Ovary (tissue), 9 donors: ENCODE results near the gene ANO8. TPM values are rescaled to one million over a fixed set of nuclear protein-coding genes. Genes with fewer than 3 reads are reported as not detected.
A peak's percentile ranks its signal among the peaks of the same experiment; 100 is the strongest.

Source experiments
- DNase-seq, 5 donors: peaks; one replicate each; pipeline ENCODE4 v3.0.0-alpha.2; 2019 to 2020
- H3K27ac ChIP-seq, 2 donors: fragments of 200-600 bp; one replicate each; pipeline versions ENCODE4 v1.5.1 to v1.8.0; 2019 to 2022
- H3K27me3 ChIP-seq: fragments of 200-600 bp; one replicate; pipeline ENCODE4 v1.8.0; 2022
- H3K36me3 ChIP-seq: fragments of 200-600 bp; sonication (generic); one replicate; pipeline ENCODE4 v1.5.1; 2019
- H3K4me1 ChIP-seq: one replicate; pipeline ENCODE4 v1.8.1; 2013; ENCODE audit warnings: mild to moderate bottlenecking, moderate library complexity; ENCODE audit not compliant: insufficient read depth
- H3K4me3 ChIP-seq: fragments of 200-600 bp; sonication (generic); one replicate; pipeline ENCODE4 v1.5.1; 2017
- H3K9me3 ChIP-seq, 2 donors: fragments of 200-600 bp in 1 of 2; sonication (generic) in 1 of 2; one replicate each; pipeline versions ENCODE4 v1.5.1 to v1.8.1; 2013 to 2019; ENCODE audit warnings: mild to moderate bottlenecking in 1 of 2, moderate library complexity in 1 of 2
- CTCF ChIP-seq, 3 donors: fragments of 450-650 bp in 2 of 3; fragments of 200-600 bp in 1 of 3; IDR thresholded peaks; one replicate each; pipeline versions ENCODE4 v1.5.1 to v1.8.0; 2016 to 2022; ENCODE audit warnings: antibody characterized with exemption in 3 of 3, mild to moderate bottlenecking in 1 of 3
- EP300 ChIP-seq: sonication (generic); formaldehyde crosslinking; IDR thresholded peaks from one replicate; pipeline ENCODE4 v1.6.1; 2017; ENCODE audit warnings: antibody characterized with exemption
- POLR2A ChIP-seq: fragments of 450-650 bp; IDR thresholded peaks from one replicate; pipeline ENCODE4 v1.6.1; 2017; ENCODE audit warnings: antibody characterized with exemption, mild to moderate bottlenecking, moderate library complexity
- WGBS, 3 donors: extraction: QIAGEN DNeasy Blood & Tissue Kit in 1 of 3; methylation state at CpG; one replicate each; pipeline versions ENCODE4 v1.1.5 to v1.1.7; 2013 to 2017; 5-methylcytosine and 5-hydroxymethylcytosine counted together
- intact Hi-C, 4 donors: fragments of 100-400 bp; cut with DNase I; formaldehyde crosslinking; loops; one replicate each; pipeline versions ENCODE4 v1.11.0 to v1.15.1; 2022 to 2023
- polyA plus RNA-seq, 2 donors: library from polyadenylated mRNA; stranded (reverse); fragments of 200-250 nt in 1 of 2; fragments of 350-450 nt in 1 of 2; fragmentation: Illumina TruSeq in 1 of 2; extraction: RNeasy Lipid Tissue Mini Kit (QIAGEN cat#74804) in 1 of 2; gene quantifications; one replicate each; pipeline ENCODE4 v1.2.3, GENCODE V29; 2013 to 2014
- total RNA-seq, 7 donors: library from RNA; depleted of rRNA in 2 of 7; stranded (reverse); fragments of >200 nt in 2 of 7; fragmentation: NEBNext Ultra II Directional in 3 of 7; extraction: Animal tissue kit (Norgen Biotek cat#: 25700) in 3 of 7; gene quantifications; one replicate each; pipeline versions ENCODE4 v1.1.0 to v1.2.4, GENCODE V29; 2016 to 2023
- donor health status: DM: no; HTN: no; CAD: no; lungs with moderate emphysema.
- donor health status: DM: no; HTN: no; CAD: no.
- donor health status: Bipolar disorder and iron deficiency.
- donor health status: DM: yes; HTN: yes; CAD: no.
- donor health status: DM: no; HTN: no; CAD: no.
- donor health status: DM: yes; HTN: yes; CAD: no.

Gene ANO8
- total and polyA plus RNA-seq, 9 donors = 2.0 to 8.9 (median 3.7) TPM

- H3K27me3 ChIP-seq = no peaks in the 10 kb centered on the region
- intact Hi-C loops = loop anchor here in 1 of 4 donors (2.0 to 5.0 kb wide), 2 partner anchors 55 to 98 kb away; no protein-coding TSS in a partner anchor
- TF ChIP-seq POLR2A (no peak), EP300 (no peak), CTCF (IDR thresholded peaks at IDR 0.05) (peak in 2 of 3 donors; percentile 42 to 53)
- DNase-seq = peak; percentile 60 to 89 (median 80)
- no peaks in the 10 kb centered on the region for H3K9me3 ChIP-seq
- no peaks in the 10 kb centered on the region for H3K36me3 ChIP-seq
- peak overlapping the region in 1 of 2 donors; percentile 74 for H3K27ac ChIP-seq
- peaks cover 2% of the 10 kb centered on the region for H3K4me1 ChIP-seq
- WGBS, 3 donors = 2 to 11% (median 6%) methylated on average over 36 to 46 of the region's 46 CpGs
- H3K4me3 ChIP-seq = peak overlapping the region; percentile 45
These were observed 42.2 kb downstream of the ANO8 start for GRCh38 chr19:17292301-17293074.

- no peak for TF ChIP-seq POLR2A
- no peak for TF ChIP-seq EP300
- TF ChIP-seq CTCF (IDR thresholded peaks at IDR 0.05) = no peak
- DNase-seq = peak; percentile 60 to 75 (median 68)
- Histone ChIP-seq H3K36me3 (no peaks in the 10 kb centered on the region), H3K4me1 (peaks cover 2% of the 10 kb centered on the region), H3K9me3 (no peaks in the 10 kb centered on the region), H3K4me3 (no peak overlapping the region), H3K27ac (no peak overlapping the region), H3K27me3 (no peaks in the 10 kb centered on the region)
- intact Hi-C loops = loop anchor here in 3 of 4 donors (10.0 kb wide), 3 partner anchors 85 to 515 kb away; partner anchors contain the start of genes HAUS8 (in 2 of the 3) and MYO9B (in 2 of the 3)
- 10 to 16% (median 12%) methylated on average over 22 of the region's 22 CpGs for WGBS, 3 donors
These were observed 45.2 kb downstream of the ANO8 start for GRCh38 chr19:17289489-17289888.

- no peak overlapping the region for H3K27ac ChIP-seq
- no peaks in the 10 kb centered on the region for H3K36me3 ChIP-seq
- no peak for DNase-seq
- intact Hi-C loops = loop anchor here in 3 of 4 donors (10.0 kb wide), 3 partner anchors 82 to 512 kb away; partner anchors contain the start of genes HAUS8 (in 2 of the 3) and MYO9B (in 2 of the 3)
- H3K4me1 ChIP-seq = peaks cover 4% of the 10 kb centered on the region
- no peaks in the 10 kb centered on the region for H3K27me3 ChIP-seq
- no peaks in the 10 kb centered on the region for H3K9me3 ChIP-seq
- 80 to 89% (median 83%) methylated on average over 9 of the region's 9 CpGs for WGBS, 3 donors
- H3K4me3 ChIP-seq = no peak overlapping the region
- TF ChIP-seq POLR2A (no peak), CTCF (IDR thresholded peaks at IDR 0.05) (no peak), EP300 (no peak)
These were observed 47.9 kb downstream of the ANO8 start for GRCh38 chr19:17286752-17287151.

- H3K4me1 ChIP-seq = peaks cover 6% of the 10 kb centered on the region
- intact Hi-C loops = loop anchor here in 3 of 4 donors (10.0 kb wide), 3 partner anchors 81 to 511 kb away; partner anchors contain the start of genes HAUS8 (in 2 of the 3) and MYO9B (in 2 of the 3)
- H3K27me3 ChIP-seq = no peaks in the 10 kb centered on the region
- no peaks in the 10 kb centered on the region for H3K9me3 ChIP-seq
- DNase-seq = no peak
- H3K27ac ChIP-seq = no peak overlapping the region
- no peak for TF ChIP-seq EP300
- no peak for TF ChIP-seq CTCF (IDR thresholded peaks at IDR 0.05)
- no peak for TF ChIP-seq POLR2A
- no peaks in the 10 kb centered on the region for H3K36me3 ChIP-seq
- 91 to 93% (median 91%) methylated on average over 11 of the region's 11 CpGs for WGBS, 3 donors
- H3K4me3 ChIP-seq = no peak overlapping the region
These were observed 48.4 kb downstream of the ANO8 start for GRCh38 chr19:17286263-17286662.
